Prostate gland (tissue), 2 donors: ENCODE results near the gene LCN12.

ENCODE experiments used
- CTCF ChIP-seq, 4 experiments: fragments of 200-600 bp in 2 of 4; fragments of 450-650 bp in 2 of 4; sonication (generic) in 2 of 4; IDR thresholded peaks; 1 replicate in 3 of 4; 2 replicates in 1 of 4; pipeline ENCODE4 v1.5.1; 2016 to 2019; ENCODE audit warnings: antibody characterized with exemption in 4 of 4, mild to moderate bottlenecking in 2 of 4, moderate library complexity in 2 of 4
- POLR2A ChIP-seq: fragments of 450-650 bp; IDR thresholded peaks from one replicate; pipeline ENCODE4 v1.6.1; 2016; ENCODE audit warnings: antibody characterized with exemption, mild to moderate bottlenecking
- POLR2AphosphoS5 ChIP-seq: sonication (generic); formaldehyde crosslinking; IDR thresholded peaks from one replicate; pipeline ENCODE4 v1.6.1; 2017; ENCODE audit warnings: antibody characterized with exemption

- no peak for TF ChIP-seq CTCF (IDR thresholded peaks at IDR 0.05)
- TF ChIP-seq POLR2AphosphoS5 = no peak
- no peak for TF ChIP-seq POLR2A
These were observed 8.5 kb upstream of the LCN12 start for GRCh38 chr9:136943291-136944211.
